H9 (cell line): ENCODE data around the gene CERS4. TPM values are rescaled to one million over a fixed set of nuclear protein-coding genes. Genes with fewer than 3 reads are reported as not detected.

Experiments used
- DNase-seq: peaks from one replicate; pipeline ENCODE4 v3.0.0-alpha.2; 2017
- H2AFZ ChIP-seq: one replicate; pipeline ENCODE4 v1.6.1; 2013; ENCODE audit warnings: mild to moderate bottlenecking, low read length, control low read depth, moderate library complexity
- H2AK5ac ChIP-seq: 2 replicates; pipeline ENCODE4 v1.6.1; 2013; ENCODE audit warnings: low read length, control low read depth, mixed read lengths; ENCODE audit not compliant: insufficient read length
- H2BK120ac ChIP-seq: one replicate; pipeline ENCODE4 v1.6.1; 2013; ENCODE audit warnings: low read depth, mild to moderate bottlenecking, low read length, control low read depth, inconsistent platforms; ENCODE audit not compliant: poor library complexity, severe bottlenecking
- H2BK12ac ChIP-seq: 2 replicates; pipeline ENCODE4 v1.6.1; 2013; ENCODE audit warnings: low read length, control low read depth, mixed read lengths, low read depth; ENCODE audit not compliant: insufficient read length
- H2BK15ac ChIP-seq: 2 replicates; pipeline ENCODE4 v1.6.1; 2013; ENCODE audit warnings: low read depth, low read length, control low read depth
- H2BK20ac ChIP-seq: one replicate; pipeline ENCODE4 v1.6.1; 2013; ENCODE audit warnings: low read depth, mild to moderate bottlenecking, low read length, control low read depth, inconsistent platforms; ENCODE audit not compliant: poor library complexity, severe bottlenecking
- H2BK5ac ChIP-seq: 2 replicates; pipeline ENCODE4 v1.6.1; 2013; ENCODE audit warnings: low read length, control low read depth, mixed read lengths; ENCODE audit not compliant: insufficient read length
- H3K14ac ChIP-seq: 2 replicates; pipeline ENCODE4 v1.6.1; 2013; ENCODE audit warnings: low read length, control low read depth; ENCODE audit not compliant: insufficient read depth
- H3K18ac ChIP-seq: 2 replicates; pipeline ENCODE4 v1.6.1; 2013; ENCODE audit warnings: low read depth, mild to moderate bottlenecking, mixed read lengths, low read length, control low read depth; ENCODE audit not compliant: insufficient read length
- H3K23ac ChIP-seq: 2 replicates; pipeline ENCODE4 v1.6.1; 2013; ENCODE audit warnings: low read length, control low read depth, mixed read lengths, low read depth; ENCODE audit not compliant: insufficient read length
- H3K23me2 ChIP-seq: 2 replicates; pipeline ENCODE4 v1.6.1; 2013; ENCODE audit warnings: low read depth, mild to moderate bottlenecking, mixed read lengths, low read length, control low read depth; ENCODE audit not compliant: insufficient read length, poor library complexity, severe bottlenecking
- H3K27ac ChIP-seq: 2 replicates; pipeline ENCODE4 v1.5.1; 2013; ENCODE audit warnings: low read length, control low read depth, mixed read lengths, low read depth; ENCODE audit not compliant: insufficient read length
- H3K27me3 ChIP-seq: 2 replicates; pipeline ENCODE4 v1.6.1; 2013; ENCODE audit warnings: low read length, control low read depth, inconsistent platforms; ENCODE audit not compliant: insufficient read depth
- H3K4ac ChIP-seq: 2 replicates; pipeline ENCODE4 v1.6.1; 2013; ENCODE audit warnings: low read depth, mild to moderate bottlenecking, control low read depth, inconsistent platforms, low read length, moderate library complexity
- H3K4me1 ChIP-seq: 2 replicates; pipeline ENCODE4 v1.6.1; 2013; ENCODE audit warnings: low read length, control low read depth, inconsistent platforms; ENCODE audit not compliant: insufficient read depth
- H3K4me2 ChIP-seq: 2 replicates; pipeline ENCODE4 v1.6.1; 2013; ENCODE audit warnings: low read length, control low read depth, mixed read lengths; ENCODE audit not compliant: insufficient read length, insufficient read depth
- H3K56ac ChIP-seq: 2 replicates; pipeline ENCODE4 v1.6.1; 2013; ENCODE audit warnings: low read depth, mild to moderate bottlenecking, mixed read lengths, low read length, control low read depth; ENCODE audit not compliant: insufficient read length
- H3K79me1 ChIP-seq: 2 replicates; pipeline ENCODE4 v1.6.1; 2013; ENCODE audit warnings: low read depth, mild to moderate bottlenecking, moderate library complexity, low read length, control low read depth, inconsistent platforms; ENCODE audit not compliant: insufficient read depth, poor library complexity, severe bottlenecking
- H3K79me2 ChIP-seq: 2 replicates; pipeline ENCODE4 v1.6.1; 2013; ENCODE audit warnings: low read length, control low read depth, inconsistent platforms; ENCODE audit not compliant: insufficient read depth
- H3K9ac ChIP-seq: 2 replicates; pipeline ENCODE4 v1.6.1; 2013; ENCODE audit warnings: low read length, control low read depth, mixed read lengths; ENCODE audit not compliant: insufficient read length; ENCODE audit errors: extremely low read depth
- H3K9me3 ChIP-seq: one replicate; pipeline ENCODE4 v1.6.1; 2013; ENCODE audit warnings: low read depth, low read length, inconsistent platforms; ENCODE audit not compliant: control insufficient read depth
- H3T11ph ChIP-seq: one replicate; pipeline ENCODE4 v1.6.1; 2013; ENCODE audit warnings: mild to moderate bottlenecking, low read length, control low read depth, inconsistent platforms
- H4K20me1 ChIP-seq: one replicate; pipeline ENCODE4 v1.6.1; 2013; ENCODE audit not compliant: control insufficient read depth, insufficient read length, insufficient read depth
- H4K5ac ChIP-seq: 2 replicates; pipeline ENCODE4 v1.6.1; 2013; ENCODE audit warnings: low read depth, mild to moderate bottlenecking, mixed read lengths, low read length, control low read depth; ENCODE audit not compliant: insufficient read length
- H4K8ac ChIP-seq: replicated peaks from 2 replicates; pipeline ENCODE4 v1.6.1; 2013; ENCODE audit warnings: low read length, control low read depth, mixed read lengths, low read depth; ENCODE audit not compliant: insufficient read length
- H4K91ac ChIP-seq: 2 replicates; pipeline ENCODE4 v1.6.1; 2013; ENCODE audit warnings: low read depth, mild to moderate bottlenecking, moderate library complexity, mixed read lengths, low read length, control low read depth; ENCODE audit not compliant: insufficient read length
- H3K27ac Mint-ChIP-seq, 3 experiments: 2 replicates in 2 of 3; 3 replicates in 1 of 3; pipeline ENCODE4 v1.8.0; 2020 to 2021; ENCODE audit warnings: mixed read lengths in 3 of 3, mild to moderate bottlenecking in 1 of 3, moderate library complexity in 1 of 3
- H3K27me3 Mint-ChIP-seq: 2 replicates; pipeline ENCODE4 v1.8.0; 2021; ENCODE audit warnings: low read depth, mild to moderate bottlenecking, moderate library complexity, mixed read lengths
- H3K36me3 Mint-ChIP-seq, 3 experiments: 2 replicates in 2 of 3; 3 replicates in 1 of 3; pipeline ENCODE4 v1.8.0; 2020 to 2021; ENCODE audit warnings: low read depth in 3 of 3, mixed read lengths in 3 of 3; ENCODE audit not compliant: insufficient read depth in 1 of 3
- H3K4me1 Mint-ChIP-seq, 2 experiments: 2 replicates each; pipeline ENCODE4 v1.8.0; 2020; ENCODE audit warnings: mixed read lengths in 2 of 2
- H3K4me3 Mint-ChIP-seq, 2 experiments: 2 replicates in 1 of 2; 3 replicates in 1 of 2; pipeline ENCODE4 v1.8.0; 2020 to 2021; ENCODE audit warnings: mild to moderate bottlenecking in 2 of 2, mixed read lengths in 2 of 2, moderate library complexity in 1 of 2
- H3K9me3 Mint-ChIP-seq, 2 experiments: 2 replicates in 1 of 2; 3 replicates in 1 of 2; pipeline ENCODE4 v1.8.0; 2020; ENCODE audit warnings: mild to moderate bottlenecking in 2 of 2, mixed read lengths in 2 of 2, moderate library complexity in 1 of 2
- WGBS: extraction: QIAGEN DNeasy Blood & Tissue Kit; methylation state at CpG from one replicate; pipeline ENCODE4 v1.1.7; 2013; ENCODE audit warnings: missing lambda C conversion rate, low lambda C conversion rate, mixed read lengths; ENCODE audit not compliant: insufficient read length; ENCODE audit errors: extremely low coverage; 5-methylcytosine and 5-hydroxymethylcytosine counted together
- total RNA-seq: library from RNA; stranded (reverse); gene quantifications from 2 replicates; pipeline ENCODE4 v1.2.1, GENCODE V29; 2021
- TF ChIP-seq, protein P1 (sequence below): fragments of 200-600 bp; sonication (generic); conservative IDR thresholded peaks from 3 replicates; pipeline ENCODE4 v1.8.0; 2021; ENCODE audit warnings: antibody characterized with exemption, mild to moderate bottlenecking

Gene CERS4
- total RNA-seq, 1 experiment from 2014 or later = 62.6 TPM

- Mint-ChIP-seq H3K4me3 (no peak overlapping the region), H3K27ac (peak overlapping the region in 2 of 3 experiments; percentile 2 to 90; a peak in 3 of 7 replicates), H3K36me3 (peaks cover 20 to 55% (median 49%) of the 10 kb centered on the region in 3 experiments), H3K9me3 (no peaks in the 10 kb centered on the region), H3K4me1 (peaks cover 9 to 24% of the 10 kb centered on the region in 2 experiments), H3K27me3 (no peaks in the 10 kb centered on the region)
- DNase-seq = no peak
- H2BK12ac ChIP-seq = no peak overlapping the region
- no peak overlapping the region for H2BK20ac ChIP-seq
- H4K91ac ChIP-seq = no peak overlapping the region
- H3K56ac ChIP-seq = no peak overlapping the region
- H3K27ac ChIP-seq = no peak overlapping the region
- H3K14ac ChIP-seq = no peak overlapping the region
- H3K27me3 ChIP-seq = no peaks in the 10 kb centered on the region
- H4K8ac ChIP-seq = no peak overlapping the region
- no peaks in the 10 kb centered on the region for H4K20me1 ChIP-seq
- no peak overlapping the region for H2BK5ac ChIP-seq
- H2AFZ ChIP-seq = no peak overlapping the region
- no peaks in the 10 kb centered on the region for H3K79me2 ChIP-seq
- H3K9me3 ChIP-seq = no peaks in the 10 kb centered on the region
- no peak overlapping the region for H3K9ac ChIP-seq
- H4K5ac ChIP-seq = no peak overlapping the region
- no peak overlapping the region for H3K4me2 ChIP-seq
- H3K23ac ChIP-seq = no peak overlapping the region
- no CpG with 5 or more reads among the region's 3 CpGs for WGBS
- H3K4ac ChIP-seq = no peak overlapping the region
- H2BK120ac ChIP-seq = no peak overlapping the region
- H2BK15ac ChIP-seq = no peak overlapping the region
- TF ChIP-seq, protein P1, sequence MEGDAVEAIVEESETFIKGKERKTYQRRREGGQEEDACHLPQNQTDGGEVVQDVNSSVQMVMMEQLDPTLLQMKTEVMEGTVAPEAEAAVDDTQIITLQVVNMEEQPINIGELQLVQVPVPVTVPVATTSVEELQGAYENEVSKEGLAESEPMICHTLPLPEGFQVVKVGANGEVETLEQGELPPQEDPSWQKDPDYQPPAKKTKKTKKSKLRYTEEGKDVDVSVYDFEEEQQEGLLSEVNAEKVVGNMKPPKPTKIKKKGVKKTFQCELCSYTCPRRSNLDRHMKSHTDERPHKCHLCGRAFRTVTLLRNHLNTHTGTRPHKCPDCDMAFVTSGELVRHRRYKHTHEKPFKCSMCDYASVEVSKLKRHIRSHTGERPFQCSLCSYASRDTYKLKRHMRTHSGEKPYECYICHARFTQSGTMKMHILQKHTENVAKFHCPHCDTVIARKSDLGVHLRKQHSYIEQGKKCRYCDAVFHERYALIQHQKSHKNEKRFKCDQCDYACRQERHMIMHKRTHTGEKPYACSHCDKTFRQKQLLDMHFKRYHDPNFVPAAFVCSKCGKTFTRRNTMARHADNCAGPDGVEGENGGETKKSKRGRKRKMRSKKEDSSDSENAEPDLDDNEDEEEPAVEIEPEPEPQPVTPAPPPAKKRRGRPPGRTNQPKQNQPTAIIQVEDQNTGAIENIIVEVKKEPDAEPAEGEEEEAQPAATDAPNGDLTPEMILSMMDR = no peak
- H3K79me1 ChIP-seq = no peaks in the 10 kb centered on the region
- H3K23me2 ChIP-seq = no peaks in the 10 kb centered on the region
- H3K18ac ChIP-seq = no peak overlapping the region
- H3T11ph ChIP-seq = no peak overlapping the region
- no peaks in the 10 kb centered on the region for H3K4me1 ChIP-seq
- H2AK5ac ChIP-seq = no peak overlapping the region
These were observed 50.7 kb downstream of the CERS4 start for GRCh38 chr19:8259922-8260247.
